GM18508 (cell line): ENCODE data around the gene FKBP6.
"Not testable (repeated sequence)": the region's sequence is repeated elsewhere in the genome, so short reads cannot be mapped to it uniquely, and the experiment has no call there.

Experiments used
- ATAC-seq: cut with Tn5 transposase; IDR thresholded peaks from one replicate; pipeline ENCODE4 v1.9.1; 2021; ENCODE audit warnings: moderate number of reproducible peaks; ENCODE audit not compliant: insufficient read depth, unreplicated experiment

Gene FKBP6

GRCh38 chr7:73353243-73353642 is 25.3 kb downstream of the FKBP6 start:
- ATAC-seq = no peak

GRCh38 chr7:73354196-73354595 is 26.2 kb downstream of the FKBP6 start:
- no peak for ATAC-seq

DNA sequence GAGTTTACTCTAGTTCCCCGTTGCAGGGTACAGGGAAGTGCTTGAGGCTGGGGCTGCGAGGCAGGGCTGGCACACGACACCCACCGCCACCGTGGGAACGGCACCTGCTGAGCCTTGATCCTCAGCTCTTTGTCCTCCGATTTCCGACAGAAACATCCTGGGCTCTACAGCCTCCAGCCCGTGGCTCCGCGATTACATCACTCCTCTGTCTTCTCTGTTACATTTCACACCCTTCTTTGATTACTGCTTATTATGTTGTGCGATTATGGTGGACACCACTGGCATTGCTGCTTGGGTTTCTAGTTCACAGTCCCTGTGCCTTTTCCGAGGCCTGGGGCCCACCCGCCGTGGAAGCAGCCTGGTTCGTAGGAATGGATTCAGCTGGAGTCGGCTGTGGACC is 26.9 kb downstream of the FKBP6 start:
- no peak for ATAC-seq

DNA sequence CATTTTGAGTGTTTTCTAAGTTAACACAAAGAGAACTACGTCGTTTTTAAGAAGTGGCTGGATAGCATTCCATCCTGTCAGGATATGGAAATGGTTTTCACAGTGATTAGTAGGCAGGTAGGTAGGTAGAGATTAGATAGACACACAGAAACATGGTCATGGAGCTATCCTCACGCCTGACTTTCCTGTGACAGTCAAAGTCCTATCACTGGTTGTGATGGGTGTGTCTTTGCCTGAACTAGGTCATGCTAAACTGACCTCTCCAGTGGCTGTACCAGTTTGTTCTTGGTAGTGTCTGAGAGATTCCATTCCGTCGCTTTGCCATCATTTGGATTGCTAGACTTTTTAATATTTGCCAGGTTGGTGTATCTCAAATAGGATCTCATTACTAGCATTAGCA is 28.2 kb downstream of the FKBP6 start:
- ATAC-seq = no peak

GRCh38 chr7:73358590-73359275 is 30.8 kb downstream of the FKBP6 start:
- ATAC-seq = no peak

GRCh38 chr7:73359306-73359705 is 31.3 kb downstream of the FKBP6 start:
- ATAC-seq = no peak

GRCh38 chr7:73359746-73360375 is 31.9 kb downstream of the FKBP6 start:
- no peak for ATAC-seq

DNA sequence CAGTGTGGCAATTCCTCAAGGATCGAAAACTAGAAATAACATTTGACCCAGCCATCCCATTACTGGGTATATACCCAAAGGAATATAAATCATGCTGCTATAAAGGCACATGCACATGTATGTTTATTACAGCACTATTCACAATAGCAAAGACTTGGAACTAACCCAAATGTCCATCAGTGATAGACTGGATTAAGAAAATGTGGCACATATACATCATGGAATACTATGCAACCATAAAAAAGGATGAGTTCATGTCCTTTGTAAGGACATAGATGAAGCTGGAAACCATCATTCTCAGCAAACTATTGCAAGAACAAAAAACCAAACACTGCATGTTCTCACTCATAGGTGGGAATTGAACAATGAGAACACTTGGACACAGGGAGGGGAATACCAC is 32.6 kb downstream of the FKBP6 start:
- not testable (repeated sequence) for ATAC-seq

DNA sequence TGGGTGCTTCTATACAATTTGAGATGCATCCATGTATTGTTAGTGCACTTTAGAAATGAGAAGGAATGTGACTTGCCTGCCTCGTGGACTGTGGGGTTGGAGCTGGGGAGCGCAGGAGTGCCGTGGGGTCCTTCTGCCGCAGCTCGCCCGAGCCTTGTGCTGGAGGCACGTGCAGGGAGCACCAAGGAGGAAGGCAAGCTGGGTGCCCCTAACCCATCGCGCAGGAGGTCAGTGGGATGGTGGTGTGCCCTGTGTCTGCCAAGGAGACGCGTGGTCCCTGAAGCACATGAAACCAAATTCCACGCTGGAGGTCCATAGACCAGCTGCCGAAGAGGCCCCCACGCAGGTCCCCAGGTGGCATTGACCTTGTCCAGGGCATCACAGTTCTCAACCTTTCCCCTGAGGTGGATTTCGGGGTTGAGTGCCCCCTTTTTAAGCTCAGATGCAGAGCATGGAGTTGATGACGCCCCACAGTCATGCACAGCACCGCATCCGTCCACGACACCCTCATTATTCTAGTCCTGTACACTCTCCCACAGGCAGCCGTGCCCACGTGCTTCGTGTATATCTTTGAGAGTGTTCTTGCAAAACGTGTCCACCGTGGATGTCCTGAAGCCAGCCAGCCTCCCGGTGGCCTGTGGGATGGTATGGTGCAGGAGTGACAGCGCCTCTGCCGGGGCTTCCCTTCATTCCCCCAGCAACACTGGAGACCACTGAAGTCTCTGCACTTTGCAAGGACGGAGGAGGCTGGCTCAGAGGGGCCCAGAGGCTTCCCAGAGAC is 35.5 kb downstream of the FKBP6 start:
- no peak for ATAC-seq

DNA sequence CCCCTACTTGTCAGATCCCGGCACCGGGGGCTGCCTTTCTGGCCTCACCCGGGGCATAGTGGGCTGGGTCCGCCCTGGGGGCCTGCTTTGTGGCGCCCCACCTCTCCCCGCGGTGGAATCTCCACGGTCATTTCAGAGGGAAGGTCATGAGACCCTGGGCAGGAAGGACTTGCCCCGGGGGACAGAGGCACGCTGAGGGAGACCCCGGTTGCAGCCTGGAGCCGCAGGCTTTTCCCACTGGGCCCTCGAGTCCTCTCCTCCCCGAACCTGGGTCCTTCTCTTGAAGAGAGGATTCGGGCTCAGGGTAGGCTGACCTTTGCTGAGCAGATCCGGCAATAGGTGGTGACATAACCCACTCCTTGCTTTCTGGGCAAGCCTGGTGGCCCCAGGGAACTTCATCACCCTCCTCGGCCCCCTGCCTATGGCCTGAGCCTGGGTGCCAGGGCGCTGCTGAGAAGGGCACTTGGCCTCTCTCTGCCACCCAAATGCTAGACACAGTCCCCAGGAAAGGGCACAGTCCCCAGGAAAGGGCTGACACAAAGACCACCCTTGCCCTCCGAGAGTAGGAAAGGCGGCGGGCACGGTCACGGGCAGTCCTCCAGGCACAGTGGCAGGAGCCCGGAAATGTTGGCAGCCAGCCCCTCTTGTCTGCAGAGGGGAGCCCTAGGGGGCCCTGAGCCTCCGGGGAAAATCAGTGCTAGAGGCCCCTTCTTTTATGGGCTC is 36.2 kb downstream of the FKBP6 start:
- ATAC-seq = no peak

DNA sequence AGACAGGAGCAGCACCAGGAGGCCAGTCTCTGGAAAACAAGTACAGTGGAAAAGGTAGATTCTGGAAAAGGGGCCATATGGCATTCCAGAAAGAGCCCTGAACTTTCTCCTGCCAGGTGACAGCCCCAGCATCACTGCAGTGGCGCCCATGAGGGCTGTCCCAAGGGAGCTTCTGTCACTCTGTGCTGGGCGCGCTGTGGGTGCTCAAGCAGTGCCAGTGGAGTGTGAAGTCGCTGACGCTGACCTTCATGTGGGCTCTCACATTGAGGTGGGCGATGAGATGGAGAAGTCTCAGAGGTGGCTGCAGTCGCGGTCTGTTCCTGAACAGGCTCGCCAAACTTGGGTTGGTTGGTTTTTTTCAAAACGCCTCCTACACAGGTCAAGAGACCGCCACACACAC is 38.2 kb downstream of the FKBP6 start:
- no peak for ATAC-seq

DNA sequence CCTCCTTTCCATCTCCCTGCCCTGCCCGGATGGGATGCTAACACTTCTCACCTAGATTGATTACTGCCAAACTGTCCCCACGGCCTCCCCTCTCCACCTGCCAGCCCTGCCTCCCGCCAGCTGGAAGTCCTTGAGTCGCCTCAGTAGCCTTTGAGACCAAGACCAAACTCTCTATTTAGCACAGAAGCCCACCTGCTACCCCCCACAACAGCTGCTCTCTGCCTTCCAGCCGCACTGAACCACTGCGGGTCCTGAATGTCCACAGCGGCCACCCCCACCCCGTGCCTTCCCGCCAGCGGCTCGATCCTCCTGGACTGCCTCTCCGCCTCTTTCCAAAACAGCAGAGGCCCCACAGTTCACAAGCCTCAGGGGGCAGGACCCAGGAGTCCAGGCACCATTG is 39.0 kb downstream of the FKBP6 start:
- no peak for ATAC-seq

- no peak for ATAC-seq
Measured at GRCh38 chr7:73369009-73369408, 41.0 kb downstream of the FKBP6 start.

- ATAC-seq = no peak
Measured at GRCh38 chr7:73369622-73370021, 41.7 kb downstream of the FKBP6 start.

GRCh38 chr7:73373741-73374140 is 45.8 kb downstream of the FKBP6 start:
- ATAC-seq = no peak

DNA sequence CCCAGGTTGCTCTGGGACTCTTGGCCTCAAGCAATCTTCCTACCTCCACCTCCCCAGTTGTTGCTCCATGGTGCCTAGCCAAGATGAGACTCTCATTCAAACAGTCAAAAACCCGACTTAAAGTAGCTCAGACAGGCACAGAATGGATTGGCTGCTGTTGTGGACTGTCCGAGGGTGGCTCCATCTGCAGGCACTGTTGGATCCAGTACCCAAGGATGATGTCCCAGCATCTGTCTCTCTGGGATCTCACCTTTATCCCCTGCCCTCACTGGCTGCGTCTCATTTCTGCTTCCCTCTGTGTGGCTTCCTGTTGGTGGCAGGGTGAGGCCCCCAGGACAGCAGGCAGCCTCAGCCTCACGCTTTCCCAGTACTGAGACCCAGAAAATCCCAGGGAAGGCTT is 48.3 kb downstream of the FKBP6 start:
- ATAC-seq = not testable (repeated sequence)

GRCh38 chr7:73376671-73377412 is 48.9 kb downstream of the FKBP6 start:
- ATAC-seq = no peak

- not testable (repeated sequence) for ATAC-seq
Measured at GRCh38 chr7:73377413-73378200, 49.6 kb downstream of the FKBP6 start.

DNA sequence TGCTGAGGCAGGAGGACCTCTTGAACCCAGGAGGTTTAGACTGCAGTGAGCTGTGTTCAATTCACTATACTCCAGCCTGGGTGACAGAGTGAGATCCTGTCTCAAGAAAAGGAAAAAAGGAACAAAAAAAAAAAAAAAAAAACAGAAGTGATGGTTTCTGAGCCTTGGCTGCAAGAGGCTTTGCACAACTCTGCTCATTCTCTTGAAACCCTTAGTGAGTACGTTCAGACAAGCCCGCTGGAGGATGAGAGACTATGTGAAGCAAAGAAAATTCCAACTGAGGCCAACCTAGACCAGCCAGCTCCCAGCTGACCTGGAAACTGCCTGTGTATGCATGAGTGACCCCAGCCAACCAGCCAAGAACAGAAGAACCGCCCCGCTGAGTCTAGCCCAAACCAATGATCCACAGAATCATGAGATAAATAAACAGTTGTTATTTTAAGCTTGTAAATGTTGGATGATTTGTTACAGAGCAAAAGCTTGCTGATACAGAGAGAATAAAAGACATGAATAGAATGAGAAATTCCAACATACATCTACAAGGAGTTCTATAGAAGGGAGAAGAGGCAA is 55.1 kb downstream of the FKBP6 start:
- ATAC-seq = no peak
